HCT116 (cell line): ENCODE results near the gene ALKBH7.

Source experiments
- EGR1 ChIP-seq: IDR thresholded peaks from 2 replicates; pipeline ENCODE4 v1.6.1; 2012; ENCODE audit warnings: low read depth
- TF ChIP-seq, protein P1 (sequence below), 3 experiments: fragments of 200-600 bp in 1 of 3; sonication (generic) in 1 of 3; IDR thresholded peaks in 2 of 3; conservative IDR thresholded peaks in 1 of 3; 2 replicates each; pipeline ENCODE4 v1.5.1; 2012 to 2017; ENCODE audit warnings: low read depth in 2 of 3, low read length in 2 of 3, antibody characterized with exemption in 1 of 3, borderline replicate concordance in 1 of 3, control low read depth in 1 of 3, mild to moderate bottlenecking in 1 of 3, mixed read lengths in 1 of 3, mixed run types in 1 of 3, moderate library complexity in 1 of 3; ENCODE audit not compliant: insufficient read depth in 1 of 3
- TF ChIP-seq, protein P2 (sequence below): IDR thresholded peaks from 2 replicates; pipeline ENCODE4 v1.6.1; 2011; ENCODE audit warnings: mild to moderate bottlenecking, low read length, moderate library complexity; ENCODE audit not compliant: insufficient replicate concordance; ENCODE audit errors: extremely low read depth
- TF ChIP-seq, protein P3 (sequence below): IDR thresholded peaks from 2 replicates; pipeline ENCODE4 v1.6.1; 2012

DNA sequence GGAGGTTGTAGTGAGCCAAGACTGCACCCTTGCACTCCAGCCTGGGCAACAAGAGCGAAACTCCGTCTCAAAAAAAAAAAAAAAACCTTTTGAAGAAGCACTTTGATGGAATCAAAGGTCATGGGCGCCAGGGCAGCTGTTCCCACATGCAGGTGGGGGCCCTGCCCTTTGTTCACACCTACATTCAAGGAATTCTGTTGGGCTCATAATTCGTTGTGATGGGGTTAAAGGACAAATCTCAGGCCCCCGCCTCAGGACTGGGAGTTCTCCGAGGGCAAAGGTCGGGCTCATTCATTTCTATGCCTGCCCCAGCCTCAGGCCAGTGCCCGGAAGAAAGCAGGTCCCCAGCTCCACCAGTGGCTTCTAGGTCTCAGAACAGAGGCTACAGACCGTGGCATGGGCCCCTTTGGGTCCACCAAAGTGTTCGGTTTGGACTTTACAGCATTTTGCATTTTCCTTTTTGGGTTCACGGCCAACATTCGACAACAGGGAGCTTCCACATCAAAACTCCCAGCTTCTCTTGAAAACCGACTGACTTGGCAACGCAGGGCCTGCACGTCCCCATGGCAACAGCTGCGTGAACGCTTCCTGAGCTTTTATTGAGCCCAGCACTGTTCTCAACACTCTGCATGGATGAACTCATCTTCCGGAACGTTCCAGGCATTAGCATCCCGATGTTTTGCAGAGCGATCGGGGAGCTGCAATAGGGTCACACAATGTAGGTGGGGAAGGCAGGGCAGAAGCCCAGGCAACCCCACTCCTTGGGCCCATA lies 30.4 kb downstream of the ALKBH7 start:
- no peak for TF ChIP-seq EGR1
- TF ChIP-seq, protein P1, sequence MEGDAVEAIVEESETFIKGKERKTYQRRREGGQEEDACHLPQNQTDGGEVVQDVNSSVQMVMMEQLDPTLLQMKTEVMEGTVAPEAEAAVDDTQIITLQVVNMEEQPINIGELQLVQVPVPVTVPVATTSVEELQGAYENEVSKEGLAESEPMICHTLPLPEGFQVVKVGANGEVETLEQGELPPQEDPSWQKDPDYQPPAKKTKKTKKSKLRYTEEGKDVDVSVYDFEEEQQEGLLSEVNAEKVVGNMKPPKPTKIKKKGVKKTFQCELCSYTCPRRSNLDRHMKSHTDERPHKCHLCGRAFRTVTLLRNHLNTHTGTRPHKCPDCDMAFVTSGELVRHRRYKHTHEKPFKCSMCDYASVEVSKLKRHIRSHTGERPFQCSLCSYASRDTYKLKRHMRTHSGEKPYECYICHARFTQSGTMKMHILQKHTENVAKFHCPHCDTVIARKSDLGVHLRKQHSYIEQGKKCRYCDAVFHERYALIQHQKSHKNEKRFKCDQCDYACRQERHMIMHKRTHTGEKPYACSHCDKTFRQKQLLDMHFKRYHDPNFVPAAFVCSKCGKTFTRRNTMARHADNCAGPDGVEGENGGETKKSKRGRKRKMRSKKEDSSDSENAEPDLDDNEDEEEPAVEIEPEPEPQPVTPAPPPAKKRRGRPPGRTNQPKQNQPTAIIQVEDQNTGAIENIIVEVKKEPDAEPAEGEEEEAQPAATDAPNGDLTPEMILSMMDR (IDR thresholded peaks at IDR 0.05 in 2 of 3, conservative IDR thresholded peaks at IDR 0.05 in 1 of 3; ENCODE audit: borderline replicate concordance in 1 of 3, insufficient read depth in 1 of 3, low read depth in 2 of 3, low read length in 2 of 3), result no peak
- TF ChIP-seq, protein P2, sequence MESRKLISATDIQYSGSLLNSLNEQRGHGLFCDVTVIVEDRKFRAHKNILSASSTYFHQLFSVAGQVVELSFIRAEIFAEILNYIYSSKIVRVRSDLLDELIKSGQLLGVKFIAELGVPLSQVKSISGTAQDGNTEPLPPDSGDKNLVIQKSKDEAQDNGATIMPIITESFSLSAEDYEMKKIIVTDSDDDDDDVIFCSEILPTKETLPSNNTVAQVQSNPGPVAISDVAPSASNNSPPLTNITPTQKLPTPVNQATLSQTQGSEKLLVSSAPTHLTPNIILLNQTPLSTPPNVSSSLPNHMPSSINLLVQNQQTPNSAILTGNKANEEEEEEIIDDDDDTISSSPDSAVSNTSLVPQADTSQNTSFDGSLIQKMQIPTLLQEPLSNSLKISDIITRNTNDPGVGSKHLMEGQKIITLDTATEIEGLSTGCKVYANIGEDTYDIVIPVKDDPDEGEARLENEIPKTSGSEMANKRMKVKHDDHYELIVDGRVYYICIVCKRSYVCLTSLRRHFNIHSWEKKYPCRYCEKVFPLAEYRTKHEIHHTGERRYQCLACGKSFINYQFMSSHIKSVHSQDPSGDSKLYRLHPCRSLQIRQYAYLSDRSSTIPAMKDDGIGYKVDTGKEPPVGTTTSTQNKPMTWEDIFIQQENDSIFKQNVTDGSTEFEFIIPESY, result no peak
- TF ChIP-seq, protein P3, sequence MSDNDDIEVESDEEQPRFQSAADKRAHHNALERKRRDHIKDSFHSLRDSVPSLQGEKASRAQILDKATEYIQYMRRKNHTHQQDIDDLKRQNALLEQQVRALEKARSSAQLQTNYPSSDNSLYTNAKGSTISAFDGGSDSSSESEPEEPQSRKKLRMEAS, result no peak
